Endothelial cell of umbilical vein (primary cell): Measurements from ENCODE around the gene DNAH11. TPM values are rescaled to one million over a fixed set of nuclear protein-coding genes. Genes with fewer than 3 reads are reported as not detected.

Source experiments
- BruUV-seq: library from RNA; stranded (reverse); fragments of 400-500 nt; replicated peaks from 2 replicates; lab custom pipeline; 2021; lab: Mats Ljungman, UMichigan
- CTCF ChIA-PET: fragments of 300-600, 350-600 bp; sonication (Branson Sonifier 250); formaldehyde crosslinking; loops from one replicate; lab custom pipeline; 2021; ENCODE audit warnings: antibody characterized with exemption, inconsistent platforms; lab: Charles Lee
- POLR2A ChIA-PET: fragments of 300-600, 350-600 bp; sonication (Branson Sonifier 250); formaldehyde crosslinking; loops from one replicate; lab custom pipeline; 2021; ENCODE audit warnings: antibody characterized with exemption, inconsistent platforms; lab: Charles Lee
- DNase-seq: peaks from one replicate; pipeline ENCODE4 v3.0.0-alpha.2; 2011; ENCODE audit warnings: low read depth, low spot score
- FAIRE-seq: peaks from 2 replicates; lab custom pipeline; 2011; peaks lifted over from hg19 to GRCh38; lab: Jason Lieb, UNC
- H2AFZ ChIP-seq: 2 replicates; pipeline ENCODE4 v1.6.0; 2012; ENCODE audit warnings: low read depth, low read length, control low read depth, inconsistent platforms
- H3K27ac ChIP-seq: 2 replicates; pipeline ENCODE4 v1.5.1; 2011; ENCODE audit warnings: low read depth, mild to moderate bottlenecking, control low read depth, low read length, moderate library complexity; ENCODE audit not compliant: insufficient read depth
- H3K27me3 ChIP-seq, 2 experiments: 2 replicates each; pipeline versions ENCODE4 v1.6.0 to v1.6.1; 2011; ENCODE audit warnings: low read length in 2 of 2, mixed read lengths in 1 of 2; ENCODE audit not compliant: control insufficient read depth in 2 of 2, insufficient read depth in 2 of 2
- H3K36me3 ChIP-seq, 2 experiments: 2 replicates in 1 of 2; 3 replicates in 1 of 2; pipeline ENCODE4 v1.5.1; 2011; ENCODE audit warnings: low read length in 2 of 2, mild to moderate bottlenecking in 1 of 2, moderate library complexity in 1 of 2; ENCODE audit not compliant: control insufficient read depth in 2 of 2, insufficient read depth in 2 of 2; ENCODE audit errors: extremely low read depth in 1 of 2
- H3K4me1 ChIP-seq: 3 replicates; pipeline ENCODE4 v1.5.1; 2011; ENCODE audit warnings: mild to moderate bottlenecking, low read length; ENCODE audit not compliant: control insufficient read depth, insufficient read depth; ENCODE audit errors: extremely low read depth
- H3K4me2 ChIP-seq: 2 replicates; pipeline ENCODE4 v1.6.1; 2011; ENCODE audit warnings: low read length, control low read depth, mixed read lengths; ENCODE audit not compliant: insufficient read depth
- H3K4me3 ChIP-seq, 3 experiments: fragments of 200-600 bp in 1 of 3; sonication (generic), shearing (Covaris generic) in 1 of 3; replicated peaks in 1 of 3; 2 replicates each; pipeline ENCODE4 v1.5.1; 2011 to 2016; ENCODE audit warnings: control low read depth in 3 of 3, low read length in 3 of 3, mild to moderate bottlenecking in 2 of 3, inconsistent platforms in 1 of 3, low read depth in 1 of 3, moderate library complexity in 1 of 3; ENCODE audit not compliant: insufficient read depth in 1 of 3
- H3K79me2 ChIP-seq: 2 replicates; pipeline ENCODE4 v1.6.0; 2012; ENCODE audit warnings: low read length, inconsistent platforms; ENCODE audit not compliant: control insufficient read depth, insufficient read depth
- H3K9ac ChIP-seq: replicated peaks from 2 replicates; pipeline ENCODE3; 2011; ENCODE audit warnings: low read length, control low read depth; ENCODE audit not compliant: insufficient read depth; ENCODE audit errors: extremely low read depth
- H3K9me1 ChIP-seq: replicated peaks from 3 replicates; pipeline ENCODE4 v1.6.0; 2011; ENCODE audit warnings: mild to moderate bottlenecking, low read length; ENCODE audit not compliant: control insufficient read depth, insufficient read depth; ENCODE audit errors: extremely low read depth
- H3K9me3 ChIP-seq: replicated peaks from 2 replicates; pipeline ENCODE4 v1.5.1; 2012; ENCODE audit warnings: low read length, inconsistent platforms; ENCODE audit not compliant: control insufficient read depth, insufficient read depth
- H4K20me1 ChIP-seq: replicated peaks from 2 replicates; pipeline ENCODE3; 2011; ENCODE audit warnings: mild to moderate bottlenecking, low read length; ENCODE audit not compliant: control insufficient read depth, insufficient read depth; ENCODE audit errors: extremely low read depth
- CTCF ChIP-seq, 2 donors: IDR thresholded peaks; 1 replicate in 1 of 2; 2 replicates in 1 of 2; pipeline ENCODE4 v1.5.1; 2011; ENCODE audit warnings: low read length in 2 of 2, mild to moderate bottlenecking in 2 of 2, moderate library complexity in 2 of 2, control low read depth in 1 of 2, inconsistent platforms in 1 of 2, low read depth in 1 of 2; ENCODE audit not compliant: insufficient read depth in 1 of 2; ENCODE audit errors: extremely low read depth in 1 of 2
- EZH2 ChIP-seq: IDR thresholded peaks from 2 replicates; pipeline ENCODE4 v1.6.1; 2012; ENCODE audit warnings: borderline replicate concordance, low read depth, mild to moderate bottlenecking, moderate library complexity, low read length, inconsistent platforms; ENCODE audit not compliant: severe bottlenecking
- FOS ChIP-seq: IDR thresholded peaks from 2 replicates; pipeline ENCODE4 v1.6.1; 2011; ENCODE audit warnings: mild to moderate bottlenecking, low read length, moderate library complexity, borderline replicate concordance; ENCODE audit not compliant: insufficient read depth
- GATA2 ChIP-seq: IDR thresholded peaks from 2 replicates; pipeline ENCODE4 v1.7.0; 2011; ENCODE audit warnings: low read depth, mild to moderate bottlenecking, moderate library complexity, mixed read lengths, low read length; ENCODE audit not compliant: insufficient read length, insufficient read depth
- JUN ChIP-seq: IDR thresholded peaks from 2 replicates; pipeline ENCODE4 v1.6.1; 2011; ENCODE audit warnings: borderline replicate concordance, low read depth; ENCODE audit not compliant: insufficient read length, insufficient read depth
- MAX ChIP-seq: IDR thresholded peaks from 2 replicates; pipeline ENCODE4 v1.6.1; 2011; ENCODE audit not compliant: insufficient read depth, insufficient read length
- MYC ChIP-seq: IDR thresholded peaks from one replicate; pipeline ENCODE4 v1.6.1; 2011; ENCODE audit warnings: mild to moderate bottlenecking, low read depth, low read length
- POLR2A ChIP-seq: IDR thresholded peaks from 2 replicates; pipeline ENCODE4 v1.6.1; 2012; ENCODE audit warnings: low read depth, mild to moderate bottlenecking, control low read depth, low read length
- POLR2AphosphoS5 ChIP-seq: IDR thresholded peaks from 2 replicates; pipeline ENCODE4 v1.6.1; 2012; ENCODE audit warnings: low read depth, mild to moderate bottlenecking, control low read depth, low read length, moderate library complexity; ENCODE audit not compliant: insufficient read depth
- dilution Hi-C: fragments of 300-500 bp; cut with MboI; formaldehyde crosslinking; loops from one replicate; pipeline ENCODE4 v1.15.0; 2019; ENCODE audit warnings: low sequenced_read_pairs; ENCODE audit not compliant: extremely low pct_ligation_motif_present
- intact Hi-C: fragments of 100-400 bp; cut with micrococcal nuclease; formaldehyde crosslinking; loops from one replicate; pipeline ENCODE4 v1.10.0; 2022
- polyA plus RNA-seq, 4 experiments: library from polyadenylated mRNA; depleted of rRNA in 3 of 4; stranded (reverse) in 3 of 4; unstranded in 1 of 4; fragments of >200 nt; gene quantifications; 2 replicates each; pipeline versions ENCODE4 v1.2.1 to v1.2.3, GENCODE V29; 2011 to 2012; ENCODE audit warnings: missing spikeins in 1 of 4
- total RNA-seq: library from RNA; stranded (reverse); gene quantifications from 2 replicates; pipeline ENCODE4 v1.2.3, GENCODE V29; 2021

The DNAH11 gene
- total and polyA plus RNA-seq, 2 donors (not counting 3 experiments of a cell fraction or from before 2014, with no cell fraction given): 0.69 to 0.91 TPM

- Histone ChIP-seq H3K27me3 (no peaks in the 10 kb centered on the region), H3K4me1 (peaks cover 4% of the 10 kb centered on the region), H2AFZ (no peak overlapping the region), H3K4me3 (no peak overlapping the region), H3K9me3 (no peaks in the 10 kb centered on the region), H3K79me2 (no peaks in the 10 kb centered on the region), H3K36me3 (no peaks in the 10 kb centered on the region), H3K9ac (no peak overlapping the region), H3K27ac (no peak overlapping the region), H3K4me2 (no peak overlapping the region), H3K9me1 (no peaks in the 10 kb centered on the region), H4K20me1 (no peaks in the 10 kb centered on the region)
- ChIA-PET CTCF (interaction anchor here (2.5 kb wide), 1 partner anchor 9 kb away, joined by 8 read pairs; no protein-coding TSS in a partner anchor), POLR2A (no interaction called here)
- intact Hi-C loops (no loop called here), dilution Hi-C loops (no loop called here)
- no peak for FAIRE-seq
- no peak for TF ChIP-seq GATA2
- no peak for TF ChIP-seq FOS
- no peak for TF ChIP-seq MAX
- no peak for TF ChIP-seq POLR2A
- no peak for TF ChIP-seq CTCF (IDR thresholded peaks at IDR 0.05; ENCODE audit: extremely low read depth in 1 of 2, insufficient read depth in 1 of 2, low read depth in 1 of 2, low read length in 2 of 2)
- no peak for TF ChIP-seq JUN
- no peak for TF ChIP-seq EZH2
- no peak for TF ChIP-seq POLR2AphosphoS5
- TF ChIP-seq MYC: no peak
- DNase-seq: no peak
- BruUV-seq: no TSS peak
These were observed 324.4 kb downstream of the DNAH11 start for GRCh38 chr7:21867226-21867625.
